KMS-11 (cell line): Measurements from ENCODE around the gene PMFBP1.

ENCODE experiments used
- H2AFZ ChIP-seq: fragments of 200-600 bp; sonication (generic); 2 replicates; pipeline ENCODE4 v1.6.1; 2016; ENCODE audit warnings: antibody characterized with exemption, mixed run types, low read depth
- H3K27ac ChIP-seq: fragments of 200-600 bp; sonication (generic); 2 replicates; pipeline ENCODE4 v1.6.1; 2016; ENCODE audit warnings: mild to moderate bottlenecking, mixed run types
- H3K27me3 ChIP-seq: fragments of 200-600 bp; sonication (generic); 2 replicates; pipeline ENCODE4 v1.6.1; 2017; ENCODE audit warnings: mild to moderate bottlenecking, low read depth, mixed run types, moderate library complexity; ENCODE audit not compliant: insufficient read depth
- H3K36me3 ChIP-seq: fragments of 200-600 bp; sonication (generic); 2 replicates; pipeline ENCODE4 v1.6.1; 2017; ENCODE audit warnings: mild to moderate bottlenecking, mixed run types; ENCODE audit not compliant: insufficient read depth
- H3K4me1 ChIP-seq: fragments of 200-600 bp; sonication (generic); 2 replicates; pipeline ENCODE4 v1.6.1; 2016; ENCODE audit warnings: mild to moderate bottlenecking, low read depth, mixed run types; ENCODE audit not compliant: poor library complexity, severe bottlenecking
- H3K4me2 ChIP-seq: fragments of 200-600 bp; sonication (generic); 2 replicates; pipeline ENCODE4 v1.7.0; 2016; ENCODE audit warnings: mild to moderate bottlenecking, mixed run types
- H3K4me3 ChIP-seq: fragments of 200-600 bp; sonication (generic); IDR thresholded peaks from 2 replicates; pipeline ENCODE4 v1.6.1; 2017; ENCODE audit warnings: low read depth, low read length, mixed read lengths; ENCODE audit not compliant: insufficient read depth
- H3K79me2 ChIP-seq: fragments of 200-600 bp; sonication (generic); 2 replicates; pipeline ENCODE4 v1.6.1; 2016; ENCODE audit warnings: low read depth, mixed run types; ENCODE audit not compliant: insufficient read depth
- H3K9ac ChIP-seq: fragments of 200-600 bp; sonication (generic); 2 replicates; pipeline ENCODE4 v1.6.1; 2016; ENCODE audit warnings: mild to moderate bottlenecking, mixed run types
- H4K20me1 ChIP-seq: fragments of 200-600 bp; sonication (generic); 2 replicates; pipeline ENCODE4 v1.6.1; 2016; ENCODE audit warnings: mild to moderate bottlenecking, mixed run types; ENCODE audit not compliant: insufficient read depth
- TF ChIP-seq, protein P1 (sequence below): fragments of 200-600 bp; sonication (generic); conservative IDR thresholded peaks from 2 replicates; pipeline ENCODE4 v1.6.1; 2017; ENCODE audit warnings: low read depth, mild to moderate bottlenecking, antibody characterized with exemption, low read length, moderate library complexity, mixed read lengths

Gene PMFBP1

DNA sequence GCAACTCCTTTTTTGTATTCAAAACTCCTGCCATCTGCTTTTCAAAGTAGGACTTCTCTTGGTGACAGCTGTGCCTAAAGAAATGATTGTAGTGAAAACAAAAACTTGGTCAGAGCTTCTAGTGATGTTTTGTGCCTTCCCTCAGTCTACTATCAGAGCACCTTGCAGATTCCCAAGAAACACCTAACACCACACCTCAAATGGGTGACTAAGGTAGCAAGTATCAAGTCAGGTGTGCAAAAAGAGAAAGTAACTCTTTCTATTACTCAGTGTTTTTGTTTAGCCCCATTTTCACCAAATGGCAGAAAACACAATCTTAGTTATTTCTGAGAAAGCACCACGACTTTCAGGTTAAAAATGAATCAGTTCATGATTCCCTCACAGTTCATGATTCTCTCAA is 2.0 kb upstream of the PMFBP1 start:
- H3K27me3 ChIP-seq, result no peaks in the 10 kb centered on the region
- H3K79me2 ChIP-seq, result no peaks in the 10 kb centered on the region
- no peak overlapping the region for H3K9ac ChIP-seq
- H2AFZ ChIP-seq, result no peak overlapping the region
- TF ChIP-seq, protein P1, sequence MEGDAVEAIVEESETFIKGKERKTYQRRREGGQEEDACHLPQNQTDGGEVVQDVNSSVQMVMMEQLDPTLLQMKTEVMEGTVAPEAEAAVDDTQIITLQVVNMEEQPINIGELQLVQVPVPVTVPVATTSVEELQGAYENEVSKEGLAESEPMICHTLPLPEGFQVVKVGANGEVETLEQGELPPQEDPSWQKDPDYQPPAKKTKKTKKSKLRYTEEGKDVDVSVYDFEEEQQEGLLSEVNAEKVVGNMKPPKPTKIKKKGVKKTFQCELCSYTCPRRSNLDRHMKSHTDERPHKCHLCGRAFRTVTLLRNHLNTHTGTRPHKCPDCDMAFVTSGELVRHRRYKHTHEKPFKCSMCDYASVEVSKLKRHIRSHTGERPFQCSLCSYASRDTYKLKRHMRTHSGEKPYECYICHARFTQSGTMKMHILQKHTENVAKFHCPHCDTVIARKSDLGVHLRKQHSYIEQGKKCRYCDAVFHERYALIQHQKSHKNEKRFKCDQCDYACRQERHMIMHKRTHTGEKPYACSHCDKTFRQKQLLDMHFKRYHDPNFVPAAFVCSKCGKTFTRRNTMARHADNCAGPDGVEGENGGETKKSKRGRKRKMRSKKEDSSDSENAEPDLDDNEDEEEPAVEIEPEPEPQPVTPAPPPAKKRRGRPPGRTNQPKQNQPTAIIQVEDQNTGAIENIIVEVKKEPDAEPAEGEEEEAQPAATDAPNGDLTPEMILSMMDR, result no peak
- H3K4me2 ChIP-seq, result no peak overlapping the region
- H3K36me3 ChIP-seq, result no peaks in the 10 kb centered on the region
- H3K4me3 ChIP-seq, result no peak overlapping the region
- no peak overlapping the region for H3K27ac ChIP-seq
- H4K20me1 ChIP-seq, result no peaks in the 10 kb centered on the region
- no peaks in the 10 kb centered on the region for H3K4me1 ChIP-seq

DNA sequence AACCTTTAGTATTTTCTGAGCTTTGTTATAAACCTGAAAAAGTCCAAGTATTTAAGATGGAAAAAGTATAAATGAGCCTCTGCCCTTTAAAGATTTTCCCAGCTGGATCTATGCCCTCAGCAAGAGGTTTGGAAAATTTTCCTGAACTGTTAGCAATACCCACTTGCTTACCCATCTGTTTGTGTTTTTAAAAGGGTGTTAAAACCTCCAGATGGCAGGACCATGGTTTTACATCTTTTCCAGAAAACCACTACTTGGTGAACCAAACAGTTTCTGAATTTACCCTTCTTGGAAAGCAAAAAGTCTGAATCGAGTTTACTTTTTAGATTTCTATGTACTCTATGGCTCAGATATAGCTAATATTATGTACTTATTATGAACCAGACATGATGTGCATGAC is 719 bp downstream of the PMFBP1 start:
- Histone ChIP-seq H4K20me1 (no peaks in the 10 kb centered on the region), H3K79me2 (no peaks in the 10 kb centered on the region), H3K4me1 (no peaks in the 10 kb centered on the region), H2AFZ (no peak overlapping the region), H3K36me3 (no peaks in the 10 kb centered on the region), H3K4me3 (no peak overlapping the region), H3K27ac (no peak overlapping the region), H3K9ac (no peak overlapping the region), H3K4me2 (no peak overlapping the region), H3K27me3 (no peaks in the 10 kb centered on the region)
- TF ChIP-seq, protein P1, result no peak

DNA sequence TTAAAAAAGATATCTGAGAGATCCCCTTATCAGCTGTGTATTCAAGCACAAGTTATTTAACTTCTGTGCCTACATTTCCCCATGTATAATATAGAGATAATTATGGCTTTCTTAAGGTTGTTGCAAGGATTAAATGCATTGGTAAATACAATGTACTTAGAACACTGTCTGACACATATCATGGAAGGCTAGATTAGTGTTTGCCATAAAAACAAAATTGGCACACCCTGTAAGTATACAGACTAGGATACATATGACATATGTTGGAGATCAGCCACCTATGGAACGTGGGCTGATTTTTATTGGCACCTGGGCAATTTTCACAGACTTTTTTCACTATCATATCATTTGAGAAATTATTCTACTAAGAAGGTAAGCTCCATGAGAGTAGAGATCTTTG is 2.2 kb downstream of the PMFBP1 start:
- no peaks in the 10 kb centered on the region for H3K79me2 ChIP-seq
- H3K4me2 ChIP-seq, result no peak overlapping the region
- H3K4me1 ChIP-seq, result no peaks in the 10 kb centered on the region
- no peak overlapping the region for H3K4me3 ChIP-seq
- no peak overlapping the region for H2AFZ ChIP-seq
- no peaks in the 10 kb centered on the region for H3K36me3 ChIP-seq
- TF ChIP-seq, protein P1, result no peak
- H3K27me3 ChIP-seq, result no peaks in the 10 kb centered on the region
- no peak overlapping the region for H3K27ac ChIP-seq
- H3K9ac ChIP-seq, result no peak overlapping the region
- no peaks in the 10 kb centered on the region for H4K20me1 ChIP-seq

DNA sequence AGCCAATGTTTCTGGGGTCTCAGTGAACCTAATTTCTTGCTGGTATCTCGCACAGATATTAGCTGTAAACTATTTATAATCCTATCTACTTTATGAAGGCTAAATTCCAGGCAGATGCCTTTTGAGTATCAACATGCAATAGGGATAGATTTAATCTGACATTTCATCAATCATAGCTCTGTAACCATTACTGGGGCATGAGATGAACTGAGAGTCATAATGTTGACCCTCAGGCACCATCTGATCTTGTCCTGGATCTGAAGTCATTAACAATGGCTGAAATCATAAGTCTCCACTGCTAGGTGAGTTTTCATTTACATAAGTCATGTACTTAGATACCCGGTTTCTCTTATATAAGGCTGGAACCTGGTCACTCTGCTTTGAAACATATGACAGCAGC is 3.6 kb downstream of the PMFBP1 start:
- Histone ChIP-seq H3K4me2 (no peak overlapping the region), H3K27ac (no peak overlapping the region), H3K27me3 (no peaks in the 10 kb centered on the region), H2AFZ (no peak overlapping the region), H3K4me3 (no peak overlapping the region), H4K20me1 (no peaks in the 10 kb centered on the region), H3K79me2 (no peaks in the 10 kb centered on the region), H3K4me1 (no peaks in the 10 kb centered on the region), H3K9ac (no peak overlapping the region), H3K36me3 (no peaks in the 10 kb centered on the region)
- TF ChIP-seq, protein P1, result no peak
